Kidney capillary endothelial cell (primary cell): ENCODE results near the gene JADE1.

Experiments used
- DNase-seq: peaks from one replicate; pipeline ENCODE4 v3.0.0-alpha.2; 2018; ENCODE audit warnings: low spot score

The JADE1 gene

DNA sequence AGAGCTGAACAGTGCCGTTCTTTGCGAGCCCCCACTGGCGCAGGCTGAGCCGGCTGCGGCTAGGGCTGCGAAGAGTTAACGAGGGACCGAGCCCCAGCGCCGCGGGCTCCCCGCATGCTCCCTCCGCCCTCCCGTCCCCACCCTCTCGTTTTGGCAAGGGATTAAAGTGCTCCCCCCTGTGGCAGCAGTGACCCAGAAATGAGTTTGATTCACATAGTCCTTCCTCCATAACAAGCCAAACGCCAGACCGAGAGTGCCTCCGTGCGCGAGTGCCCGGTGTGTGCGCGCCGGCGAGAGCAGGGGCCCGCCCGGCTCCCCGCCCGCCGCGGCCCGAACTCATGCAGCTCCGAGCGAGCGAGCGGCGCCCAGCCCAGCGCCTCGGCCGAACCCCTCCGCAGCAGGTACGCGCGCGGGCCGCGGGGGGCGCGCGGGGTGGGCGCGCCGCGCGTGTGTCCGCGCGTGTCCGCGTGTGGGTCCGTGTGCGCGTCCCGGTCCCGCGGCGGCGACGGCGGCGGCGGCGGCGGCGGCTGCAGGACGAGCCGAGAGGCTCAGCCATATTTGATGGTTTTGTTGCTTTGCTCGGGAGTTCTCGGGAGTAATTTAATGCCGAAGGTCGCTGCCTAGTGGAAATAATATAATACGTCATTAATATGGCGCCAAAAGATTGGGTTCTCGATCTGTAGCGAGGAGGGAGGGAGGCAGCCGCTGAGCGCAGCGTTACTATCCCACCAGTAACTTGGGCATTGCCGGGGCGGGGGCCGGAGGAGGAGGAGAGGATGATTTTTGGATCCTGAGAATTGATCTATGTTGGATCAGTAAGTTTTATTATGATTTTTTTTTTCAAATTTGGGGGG, at the start of gene JADE1:
Gene JADE1 (plus strand): TSS at position 224 of the 854 bp plus-strand sequence. CDS start 22,059 bp downstream, outside the sequence.
- peak; percentile 89 for DNase-seq

DNA sequence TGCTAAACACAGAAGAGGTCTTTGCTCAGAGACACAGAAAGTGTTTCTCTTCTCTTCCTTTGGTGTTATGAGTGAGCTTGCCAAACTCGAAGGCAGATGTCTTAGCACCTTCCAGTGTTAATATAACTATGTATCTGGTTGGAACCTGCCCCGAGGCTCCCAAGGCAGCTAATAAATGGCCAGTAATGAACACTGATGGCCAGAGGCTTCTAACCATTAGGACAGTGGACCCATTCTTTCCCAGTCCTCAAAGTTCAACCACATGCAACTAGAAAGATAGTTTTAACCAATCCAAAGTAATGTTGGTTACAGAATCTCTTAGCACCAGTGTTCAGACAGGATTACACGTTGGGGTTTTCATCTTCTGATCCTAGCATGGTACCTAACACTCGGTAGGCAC, 42.7 kb upstream of the JADE1 start:
- no peak for DNase-seq

DNA sequence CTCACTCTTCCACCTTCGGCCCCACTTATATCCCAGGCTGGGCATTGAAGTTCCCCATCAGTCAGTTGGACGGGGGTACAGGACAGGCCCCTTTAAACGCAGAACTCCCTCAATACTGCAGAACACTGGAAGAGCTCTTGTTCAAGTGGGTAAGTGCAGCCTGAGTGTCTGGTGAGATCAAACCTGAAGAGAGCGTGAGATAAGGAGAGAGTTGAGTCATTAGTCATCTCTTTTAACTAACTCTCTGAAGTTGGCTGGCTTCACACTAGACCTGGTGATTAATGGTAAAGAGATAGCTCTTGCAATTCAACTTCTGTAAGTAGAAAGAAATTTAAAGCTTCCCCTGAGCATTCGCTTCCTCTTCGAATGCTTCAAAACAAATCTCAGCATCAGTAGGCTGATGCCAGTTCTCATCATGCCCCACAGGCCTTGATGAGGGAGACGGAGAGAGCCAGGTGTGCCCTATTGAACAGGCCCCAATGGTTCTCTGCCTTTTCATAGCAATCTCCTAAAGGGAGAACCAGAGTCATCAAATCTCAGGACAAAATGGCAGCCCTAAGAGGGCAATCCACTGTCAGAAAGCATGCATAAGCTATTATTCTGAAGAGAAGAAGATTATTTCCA, 41.0 kb upstream of the JADE1 start:
- no peak for DNase-seq

- DNase-seq = no peak
These were observed 40.5 kb upstream of the JADE1 start for GRCh38 chr4:128769011-128769410.

- no peak for DNase-seq
These were observed 38.7 kb upstream of the JADE1 start for GRCh38 chr4:128770807-128771206.

DNA sequence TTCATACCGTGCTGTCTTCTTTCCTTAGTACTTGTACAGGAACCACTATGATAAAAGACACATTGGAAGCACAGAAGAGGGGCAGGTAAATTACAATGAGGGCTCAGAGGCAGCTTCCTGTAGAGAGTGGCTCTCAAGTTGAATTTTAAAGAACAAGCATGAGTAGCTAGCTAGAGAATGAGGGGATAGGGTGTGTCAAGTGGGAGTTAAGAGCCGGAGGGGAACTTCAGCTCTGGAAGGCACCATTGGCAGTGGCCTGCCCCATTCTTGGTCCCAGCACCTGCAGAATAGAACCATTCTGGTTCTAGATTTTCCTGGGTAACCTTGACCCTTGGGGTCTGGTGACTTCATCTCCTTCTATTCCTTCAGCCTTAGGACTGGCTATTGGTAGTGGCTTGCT, 34.0 kb upstream of the JADE1 start:
- no peak for DNase-seq

GRCh38 chr4:128775916-128776315, 33.6 kb upstream of the JADE1 start:
- no peak for DNase-seq

GRCh38 chr4:128776794-128777216, 32.7 kb upstream of the JADE1 start:
- no peak for DNase-seq

- DNase-seq = no peak
These were observed 28.8 kb upstream of the JADE1 start for GRCh38 chr4:128780688-128781087.

DNA sequence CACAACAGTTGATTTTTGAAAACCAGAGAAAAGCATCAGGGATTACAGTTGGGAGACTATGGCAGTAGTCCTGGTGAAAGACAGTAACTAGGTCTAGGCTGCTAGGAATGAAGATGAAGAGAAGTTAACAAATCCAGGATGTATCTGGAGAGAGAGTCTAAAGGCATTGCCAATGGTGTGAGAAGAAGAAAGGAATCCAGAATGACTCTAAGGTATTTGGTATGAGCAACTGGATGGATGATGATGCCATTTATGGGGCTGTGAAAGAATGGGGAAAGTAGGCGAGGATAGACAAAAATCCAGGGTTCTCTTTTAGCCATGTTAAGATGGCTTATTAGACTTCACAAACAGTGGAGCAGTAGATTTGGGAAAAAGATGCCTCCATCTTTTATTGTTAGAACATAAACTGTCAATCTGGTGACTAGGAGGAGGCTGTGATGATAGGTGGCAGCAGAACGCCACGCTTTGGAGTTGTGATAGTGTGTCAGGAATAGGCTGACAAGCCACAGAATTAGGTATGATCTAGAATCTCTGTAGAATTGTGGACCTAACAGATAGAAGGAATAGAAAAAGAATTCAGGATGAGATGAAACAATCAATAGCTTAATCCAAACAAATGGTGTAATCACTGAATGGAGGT, 27.3 kb upstream of the JADE1 start:
- no peak for DNase-seq

DNA sequence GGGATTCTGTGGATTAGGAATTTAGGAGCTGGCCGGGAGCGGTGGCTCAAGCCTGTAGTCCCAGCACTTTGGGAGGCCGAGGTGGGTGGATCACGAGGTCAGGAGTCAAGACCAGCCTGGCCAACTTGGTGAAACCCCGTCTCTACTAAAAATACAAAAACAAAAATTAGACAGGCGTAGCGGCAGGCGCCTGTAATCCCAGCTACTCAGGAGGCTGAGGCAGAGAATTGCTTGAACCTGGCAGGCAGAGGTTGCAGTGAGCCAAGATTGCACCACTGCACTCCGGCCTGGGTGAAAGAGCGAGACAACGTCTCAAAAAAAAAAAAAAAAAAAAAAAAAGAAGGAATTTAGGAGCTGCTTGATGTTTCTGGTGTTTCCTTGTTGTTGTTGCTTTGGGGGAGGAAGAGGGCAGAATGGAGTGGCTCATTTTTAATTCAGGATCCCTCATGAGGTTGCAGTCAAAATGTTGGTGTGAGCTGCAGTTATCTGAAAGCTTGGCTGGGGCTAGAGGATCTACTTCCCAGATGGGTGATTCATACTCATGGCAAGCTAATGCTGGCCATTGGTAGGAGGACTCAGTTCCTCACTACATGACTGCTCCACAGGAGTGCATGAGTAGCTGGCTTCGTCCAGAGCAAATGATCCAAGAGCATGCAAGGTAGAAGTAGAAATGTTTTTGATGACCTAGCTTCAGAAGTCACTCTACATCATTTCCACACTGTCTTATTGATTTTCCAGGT, 26.5 kb upstream of the JADE1 start:
- no peak for DNase-seq

GRCh38 chr4:128787509-128788311, 21.8 kb upstream of the JADE1 start:
- DNase-seq = no peak

GRCh38 chr4:128793859-128794672, 15.4 kb upstream of the JADE1 start:
- DNase-seq = no peak

DNA sequence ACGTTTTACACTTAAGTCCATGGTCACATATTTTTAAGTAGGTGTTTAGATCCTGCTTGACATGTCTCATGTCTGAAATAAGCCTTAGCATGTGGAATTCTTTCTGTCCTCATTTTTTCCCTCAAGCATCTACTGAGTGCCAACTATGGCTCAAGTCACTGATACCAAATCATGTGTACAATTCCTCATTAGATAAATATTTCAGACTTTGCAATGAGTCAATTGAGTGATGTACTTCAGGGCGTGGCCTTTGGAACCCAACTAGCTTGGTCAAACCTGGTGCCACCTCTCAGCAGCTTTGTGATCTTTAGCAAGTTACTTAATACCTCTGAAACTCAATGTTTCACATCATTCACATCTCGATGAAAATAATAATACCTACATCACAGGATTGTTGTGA, 12.6 kb upstream of the JADE1 start:
- DNase-seq = no peak

DNA sequence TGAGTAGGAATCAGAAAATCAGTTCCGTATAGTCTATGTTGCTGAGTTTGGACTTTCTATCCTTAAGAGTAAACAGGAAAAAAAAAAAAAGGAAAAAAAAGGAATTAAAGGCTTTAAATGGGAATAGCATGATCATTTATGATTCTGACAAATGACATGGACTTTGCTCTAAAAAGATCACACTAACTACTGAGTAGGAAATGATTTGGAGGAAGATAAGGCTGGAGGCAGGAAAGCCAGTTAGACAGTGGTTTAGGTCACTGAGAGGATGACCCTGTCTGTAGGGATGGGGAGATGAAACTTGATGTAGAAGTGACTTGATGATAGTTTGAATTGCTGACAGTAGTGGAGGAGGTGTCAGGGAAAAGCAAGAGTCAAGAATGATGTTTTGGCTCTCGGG, 9.2 kb upstream of the JADE1 start:
- no peak for DNase-seq

GRCh38 chr4:128800701-128801284, 8.7 kb upstream of the JADE1 start:
- DNase-seq = no peak

DNA sequence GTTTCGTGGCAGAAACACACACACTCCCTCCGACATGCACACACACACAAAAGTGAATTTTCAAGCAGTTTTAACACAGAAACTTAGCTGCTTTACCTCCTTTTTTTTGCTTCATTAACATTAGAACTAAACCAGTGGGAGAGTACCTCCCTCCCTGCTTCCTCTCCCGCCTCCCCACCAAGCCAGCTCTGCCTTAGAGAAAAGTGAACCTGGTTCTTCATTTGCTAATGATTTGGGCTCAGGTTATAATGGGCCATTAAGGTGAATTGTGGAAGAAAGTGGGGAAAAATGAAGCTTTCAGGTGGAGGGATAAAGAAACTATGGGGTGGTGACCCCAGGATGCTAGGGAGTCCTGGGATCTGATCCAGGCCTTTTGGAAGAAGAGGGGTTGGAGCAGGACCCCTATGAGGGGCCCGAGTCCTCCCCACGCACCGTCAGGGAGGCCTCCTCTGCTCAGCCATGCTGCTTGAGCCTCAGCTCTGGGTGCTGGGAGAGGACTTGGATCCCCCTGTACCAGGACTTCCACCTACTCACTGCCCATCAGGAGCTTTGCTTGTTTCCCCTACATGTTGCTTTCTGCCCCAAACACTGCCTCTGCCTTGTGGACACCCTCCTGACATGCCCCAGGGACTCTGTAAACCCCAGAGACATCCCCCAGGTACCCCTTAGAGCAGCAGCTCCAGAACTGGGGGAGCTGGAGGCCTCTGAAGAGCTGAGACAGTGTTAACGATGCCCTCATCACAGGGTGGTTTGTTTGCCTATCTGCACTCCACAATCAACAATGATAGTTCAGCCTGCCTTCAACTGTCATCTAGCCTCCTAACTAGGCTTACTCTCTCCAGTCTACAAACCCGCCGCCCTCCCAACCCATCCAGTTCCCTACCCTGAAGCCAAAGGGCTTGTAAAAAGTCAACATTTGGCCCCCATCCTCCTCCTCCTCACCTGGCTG, 6.5 kb upstream of the JADE1 start:
- no peak for DNase-seq

DNA sequence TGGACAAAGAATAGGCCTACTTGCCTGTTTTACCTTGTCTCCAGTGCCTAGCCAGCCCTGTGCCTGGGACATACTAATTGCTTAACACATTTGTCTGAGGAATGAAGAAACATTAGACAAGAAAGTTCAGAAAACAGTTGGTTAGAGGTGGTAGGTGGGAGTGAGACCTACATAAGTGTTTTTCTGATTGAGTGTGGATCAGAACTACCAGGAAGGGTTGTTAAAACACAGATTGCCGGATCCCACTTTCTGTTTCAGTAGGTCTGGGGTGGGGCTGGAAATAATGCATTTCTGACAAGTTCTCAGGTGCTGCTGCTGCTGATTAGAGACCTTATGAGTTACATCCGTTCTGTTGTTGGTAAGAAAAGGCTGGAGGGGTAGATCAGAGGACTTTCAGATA, 5.7 kb upstream of the JADE1 start:
- no peak for DNase-seq

GRCh38 chr4:128810331-128810870, 901 bp downstream of the JADE1 start:
- DNase-seq = no peak
